Measurements from ENCODE around the gene TCERG1L.

Gene TCERG1L

DNA sequence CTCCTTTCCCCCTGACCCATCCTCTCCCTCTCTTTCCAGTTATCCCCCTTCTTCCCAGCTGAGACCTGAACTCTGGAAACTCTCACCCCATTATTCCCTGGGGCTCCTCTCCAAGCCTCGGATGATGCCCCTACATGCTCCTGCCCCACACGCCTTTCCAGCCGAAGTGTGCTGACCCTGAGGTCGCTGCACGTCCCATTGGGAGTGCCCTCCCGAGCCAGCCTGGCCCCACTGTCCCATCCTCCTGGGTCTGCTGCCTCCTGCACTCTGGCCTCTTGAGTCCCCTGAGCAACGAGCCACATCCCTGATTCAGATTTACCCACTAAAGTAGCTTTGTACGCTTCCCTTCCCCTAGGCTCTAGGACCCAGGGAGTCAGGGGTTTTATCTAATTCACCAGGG, 87.4 kb downstream of the TCERG1L start:
- DNase-seq, result no peak

DNA sequence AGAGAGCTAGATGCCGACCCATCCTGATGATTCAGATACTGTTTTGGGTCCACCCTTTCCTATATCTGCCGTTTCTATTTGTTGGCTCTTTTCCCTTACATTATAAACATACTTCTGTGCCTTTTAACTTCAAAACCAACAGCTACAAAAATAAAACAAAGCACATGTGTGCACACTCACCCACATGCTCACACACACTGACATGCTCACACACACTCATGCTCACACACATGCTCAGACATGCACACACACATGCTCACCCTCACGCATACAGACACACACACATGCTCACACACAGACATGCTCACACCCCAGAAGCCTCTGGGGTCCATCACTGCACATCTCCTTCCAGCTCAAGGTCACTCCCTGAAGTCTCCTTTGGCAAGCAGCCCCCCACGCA, 88.1 kb downstream of the TCERG1L start:
- no peak for DNase-seq

DNA sequence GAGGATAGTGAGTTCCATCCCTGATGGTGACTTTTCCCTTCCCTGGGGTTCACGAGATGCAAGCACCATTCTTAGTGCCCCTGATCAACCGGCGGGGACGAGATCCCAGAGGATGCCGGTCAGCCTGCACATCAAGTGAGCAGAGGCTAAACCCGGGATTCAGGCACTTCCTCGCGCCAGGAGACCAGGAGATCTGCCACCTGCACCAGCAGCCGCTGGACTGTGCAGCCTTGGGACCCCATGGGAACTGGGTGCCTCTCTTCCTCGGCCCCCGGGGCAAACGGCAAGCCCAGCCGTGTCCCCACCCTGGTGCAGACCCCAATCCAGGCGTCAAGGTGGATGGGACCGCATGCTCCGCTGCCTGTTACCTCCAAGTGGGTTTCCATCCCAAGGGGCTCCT, 88.5 kb downstream of the TCERG1L start:
- no peak for DNase-seq

DNA sequence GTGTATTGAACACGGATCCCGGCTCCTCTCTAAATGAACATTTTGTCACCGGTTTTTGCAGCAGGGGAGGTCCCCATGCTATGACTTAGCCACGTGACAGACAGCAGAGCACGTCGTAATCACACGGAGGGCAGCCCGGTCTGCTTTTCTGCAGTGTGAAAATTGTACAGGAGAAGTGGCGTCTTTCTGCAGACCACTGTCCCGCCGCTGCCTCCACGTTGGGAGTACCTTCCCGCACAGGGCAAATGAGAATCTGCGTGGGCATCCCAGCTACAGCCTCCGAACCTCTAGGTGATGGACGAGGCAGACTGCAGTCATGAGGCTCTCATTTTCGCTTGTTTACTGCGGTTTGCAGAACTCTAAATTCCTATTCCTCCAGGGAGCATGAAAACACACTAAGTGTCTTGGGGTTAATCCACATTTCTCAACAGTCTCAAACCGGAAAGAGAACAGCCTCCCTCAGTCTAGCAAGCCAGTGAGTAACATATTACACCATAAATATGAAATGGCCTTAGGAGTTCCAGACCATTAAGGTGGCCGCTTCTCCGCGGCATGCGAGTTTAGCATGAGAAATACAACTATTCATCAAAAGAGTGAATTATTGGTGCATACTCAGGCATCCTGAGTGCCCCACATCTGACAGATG, 89.8 kb downstream of the TCERG1L start:
- no peak for DNase-seq

DNA sequence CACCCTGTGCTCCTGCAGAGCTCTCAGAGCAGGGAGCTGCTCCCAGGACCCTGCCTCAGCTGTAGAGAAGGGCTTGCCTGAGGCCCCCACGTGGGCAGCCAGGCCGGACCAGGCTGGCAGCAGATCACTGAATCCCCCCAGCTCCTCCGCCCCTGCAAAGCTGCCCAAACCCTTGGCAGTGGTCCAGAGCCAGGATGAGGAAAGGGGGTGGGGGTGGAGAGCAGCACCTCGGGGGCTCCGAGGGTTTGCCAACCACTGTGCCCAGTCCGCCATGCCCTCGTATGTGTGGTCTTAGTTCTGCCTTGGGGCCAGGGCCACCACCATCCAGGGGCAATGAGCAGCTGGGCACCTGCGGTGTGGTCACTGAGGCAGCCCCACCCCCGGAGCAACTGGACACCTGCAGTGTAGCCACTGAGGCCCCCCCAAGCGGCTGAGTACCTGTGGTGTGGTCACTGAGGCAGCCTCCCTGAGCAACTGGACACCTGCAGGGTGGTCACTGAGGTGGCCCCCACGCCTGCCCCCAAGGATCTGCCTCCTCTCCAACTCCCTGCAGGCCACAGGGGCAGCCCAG, 90.8 kb downstream of the TCERG1L start:
- DNase-seq, result no peak

DNA sequence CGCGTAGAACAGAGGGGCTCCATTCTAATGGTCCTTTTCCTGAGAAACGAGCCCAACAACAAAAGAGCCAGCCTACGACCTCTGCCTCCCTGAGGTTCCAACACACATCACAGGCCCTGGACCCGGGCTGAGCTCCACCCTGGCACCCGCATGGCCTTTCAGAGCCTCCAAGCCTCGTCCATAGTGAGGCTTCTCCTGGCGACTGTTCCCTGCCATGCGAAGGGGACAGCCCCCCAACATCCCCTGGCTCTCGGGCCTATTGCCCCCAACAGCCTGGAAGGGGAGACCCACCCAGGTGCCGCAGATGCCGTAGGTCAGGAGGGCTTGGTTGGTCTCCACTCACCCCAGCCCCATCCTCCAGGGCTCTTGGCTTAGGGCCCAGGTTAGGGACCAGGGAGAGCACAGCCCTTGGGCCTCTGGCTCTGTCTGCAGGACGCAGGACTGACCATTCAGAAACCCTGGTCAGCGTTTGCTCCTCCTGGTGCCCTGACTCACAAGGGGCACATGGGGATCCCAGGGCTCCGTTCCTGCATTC, 91.5 kb downstream of the TCERG1L start:
- no peak for DNase-seq

DNA sequence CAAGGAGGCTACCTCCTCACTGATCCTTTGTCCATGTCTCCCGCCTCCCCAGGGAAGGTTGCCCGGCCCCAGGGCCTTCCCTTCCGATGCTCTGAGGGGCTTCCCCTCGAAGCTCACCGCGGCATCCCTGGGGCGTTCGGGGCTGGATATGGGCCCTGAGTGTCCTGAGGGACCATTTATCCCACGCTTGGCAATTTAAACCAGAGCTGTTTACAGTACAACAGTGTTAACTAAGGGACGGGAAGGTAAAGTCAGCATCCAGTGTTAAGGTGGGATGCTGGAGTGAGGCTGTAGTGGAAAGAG, 92.0 kb downstream of the TCERG1L start:
- DNase-seq, result no peak

DNA sequence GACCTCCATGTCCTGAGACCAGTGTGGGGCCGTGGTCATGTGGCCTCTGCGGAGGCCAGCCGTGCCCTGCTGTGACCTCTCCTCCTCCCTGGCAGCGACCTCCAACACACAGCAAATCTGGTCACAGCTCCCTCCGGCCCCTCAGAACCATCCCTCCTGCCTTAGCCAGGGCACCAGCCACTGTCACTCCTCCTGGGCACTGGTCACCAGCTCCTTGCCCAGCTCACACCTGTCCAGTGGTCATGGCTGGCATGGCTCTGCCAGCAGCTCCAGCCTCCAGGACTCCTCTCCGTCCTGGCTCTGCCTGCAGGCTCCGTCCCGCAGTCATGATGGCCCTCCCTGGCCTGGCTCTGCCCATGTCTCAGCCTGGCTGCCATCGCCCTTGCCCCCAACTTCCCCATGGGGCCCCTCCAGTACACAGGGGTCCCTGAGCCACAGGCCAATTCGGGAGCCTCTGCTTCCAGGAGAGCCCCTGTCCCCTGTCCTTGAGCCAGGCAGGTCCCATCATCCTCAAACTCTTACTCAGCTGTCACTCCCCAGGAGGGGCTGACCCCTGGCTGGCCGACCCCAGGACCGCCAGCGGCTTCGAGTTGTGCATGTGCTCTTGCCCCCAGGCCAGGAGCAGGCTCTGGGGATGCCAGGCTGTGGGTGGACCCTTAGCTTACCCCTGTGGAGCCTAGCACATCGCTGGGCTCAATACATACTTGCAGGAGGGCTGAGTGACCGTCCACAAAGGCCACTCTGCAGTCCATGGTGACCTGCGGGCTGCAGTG, 92.5 kb downstream of the TCERG1L start:
- DNase-seq, result no peak

DNA sequence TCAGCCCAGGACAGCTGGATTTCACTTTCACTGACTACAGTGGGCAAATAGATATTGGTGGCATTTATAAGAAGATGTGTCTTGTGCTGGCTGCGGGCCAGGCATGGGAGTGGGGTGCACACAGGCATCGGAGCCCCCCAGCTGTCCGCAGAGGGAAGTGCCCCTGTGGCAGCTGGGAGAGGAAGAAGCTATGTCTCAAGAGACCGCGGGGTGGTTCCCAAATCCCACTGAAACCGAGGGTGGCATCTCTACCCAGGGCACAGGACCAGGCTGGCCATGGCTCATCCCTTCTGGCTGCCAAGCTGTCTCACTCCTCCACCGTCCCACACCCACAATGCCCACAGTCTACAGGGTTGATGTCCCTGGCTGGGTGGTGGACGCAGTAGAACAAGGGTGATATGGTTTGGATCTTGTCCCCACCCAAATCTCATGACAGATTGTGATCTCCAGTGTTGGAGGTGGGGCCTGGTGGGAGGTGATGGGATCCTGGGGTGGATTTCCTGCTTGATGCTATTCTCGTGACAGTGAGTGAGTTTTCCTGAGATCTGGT, 94.8 kb downstream of the TCERG1L start:
- DNase-seq, result no peak

DNA sequence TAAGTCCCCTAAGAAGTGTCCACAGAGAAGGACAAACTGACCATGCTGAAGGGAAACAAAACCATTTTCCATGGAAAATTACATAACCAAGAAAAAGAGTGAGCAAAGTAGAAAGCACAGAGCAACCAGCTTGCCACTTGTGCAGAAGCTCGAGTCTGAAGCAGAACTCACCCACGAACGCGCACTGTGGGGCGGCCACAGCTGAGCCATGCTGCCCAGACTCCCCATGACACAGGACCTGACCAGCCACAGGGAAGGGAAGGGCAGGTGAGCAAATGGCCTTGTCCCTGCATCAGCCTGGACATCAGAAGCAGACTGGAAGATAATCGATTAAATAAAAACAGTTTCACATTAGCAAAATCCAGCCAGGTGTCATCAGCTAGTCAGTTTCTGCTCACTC, 95.7 kb downstream of the TCERG1L start:
- no peak for DNase-seq

DNA sequence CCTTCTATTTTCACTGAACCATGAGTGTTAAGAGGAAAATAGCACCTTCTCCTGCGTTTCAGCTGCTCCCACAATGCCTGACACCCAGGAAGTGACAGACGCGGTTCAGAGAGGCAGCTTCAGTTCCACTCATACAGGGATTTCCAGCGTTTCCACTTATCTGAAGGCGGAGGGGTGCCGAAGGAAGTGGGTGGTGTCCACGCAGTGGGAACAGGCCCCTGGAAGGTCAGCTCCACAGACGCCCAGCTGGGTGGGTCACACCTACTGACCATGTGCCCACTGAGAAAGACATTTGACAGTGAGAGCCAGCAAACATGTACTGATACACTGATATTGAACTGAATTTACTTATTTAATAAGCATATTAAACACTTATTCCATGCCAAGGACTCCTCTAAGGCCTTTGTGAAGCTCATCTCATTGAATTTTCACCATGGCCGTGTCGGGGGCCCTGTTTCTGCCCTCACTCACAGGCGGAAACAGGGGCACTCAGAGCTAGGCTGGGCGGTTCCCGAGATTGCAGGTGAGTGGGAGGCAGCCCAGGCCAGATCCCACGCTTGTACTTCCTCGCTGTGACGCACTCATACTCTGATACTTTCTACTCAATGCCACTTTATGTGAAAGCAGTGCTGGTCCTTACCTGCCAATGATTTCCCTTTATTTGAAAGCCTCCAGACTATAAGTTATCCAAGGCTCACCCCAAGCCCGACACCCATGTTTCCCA, 96.8 kb downstream of the TCERG1L start:
- no peak for DNase-seq

DNA sequence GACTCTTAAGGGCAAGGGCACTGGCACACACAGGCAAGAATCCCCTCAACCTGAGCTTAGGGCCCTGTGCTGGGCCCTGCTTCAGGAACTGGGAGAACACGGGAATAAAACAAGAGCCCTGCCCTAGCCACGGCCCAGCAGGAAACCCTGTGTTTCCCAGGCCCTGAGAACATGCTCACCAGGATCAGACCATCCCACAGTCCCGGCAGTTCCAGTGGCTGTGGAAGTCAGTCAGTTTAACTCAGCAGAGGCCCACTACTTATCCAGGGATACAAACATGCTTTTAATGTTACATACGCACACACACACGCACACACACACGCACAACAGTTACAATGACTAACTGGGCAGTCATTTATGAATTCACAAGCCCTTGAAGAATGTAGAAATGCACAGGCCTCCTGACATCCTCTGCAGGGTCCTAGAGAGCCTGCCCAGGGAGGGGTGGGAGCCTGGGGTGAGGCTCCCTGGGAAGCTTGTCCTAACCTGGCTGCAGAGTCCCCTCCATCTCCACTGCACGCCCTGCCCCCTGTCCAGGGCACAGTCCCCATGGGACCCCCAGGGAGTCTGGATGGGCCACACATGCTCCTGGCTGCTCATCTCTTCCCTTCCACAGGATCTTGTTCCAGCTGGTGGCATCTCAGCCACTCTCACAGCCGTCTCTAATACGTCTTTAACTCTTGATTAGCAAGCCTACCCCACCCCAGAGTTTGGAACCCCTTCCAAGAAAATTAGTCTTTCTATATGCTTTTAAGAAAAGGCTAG, 97.6 kb downstream of the TCERG1L start:
- DNase-seq, result no peak

DNA sequence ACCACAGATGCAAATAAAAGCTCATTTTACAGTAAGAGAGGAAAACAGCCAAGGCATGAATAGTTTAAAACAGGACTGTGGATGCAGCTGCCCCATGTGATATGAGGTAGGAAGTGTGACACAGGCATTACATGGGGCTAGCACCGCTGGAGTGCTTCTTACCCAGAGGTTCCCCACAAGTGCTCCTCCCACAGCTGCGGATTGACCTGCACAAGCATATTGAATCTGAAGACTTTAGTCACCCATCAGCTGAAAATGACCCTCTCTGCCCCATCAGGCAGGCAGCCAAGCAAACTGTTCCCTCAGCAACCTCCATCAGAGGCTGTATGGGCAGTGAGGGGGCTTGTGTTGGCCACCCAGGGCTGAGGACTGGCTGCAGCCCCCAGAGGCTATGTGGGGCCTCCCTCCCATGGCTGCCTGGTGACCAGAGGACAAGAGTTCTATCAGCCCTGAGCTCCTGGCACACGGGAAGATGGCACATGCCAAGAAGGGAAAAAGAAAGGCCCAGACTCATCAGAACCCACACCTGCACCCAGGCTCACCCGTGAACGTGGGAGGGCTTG, 98.7 kb downstream of the TCERG1L start:
- DNase-seq, result no peak

DNA sequence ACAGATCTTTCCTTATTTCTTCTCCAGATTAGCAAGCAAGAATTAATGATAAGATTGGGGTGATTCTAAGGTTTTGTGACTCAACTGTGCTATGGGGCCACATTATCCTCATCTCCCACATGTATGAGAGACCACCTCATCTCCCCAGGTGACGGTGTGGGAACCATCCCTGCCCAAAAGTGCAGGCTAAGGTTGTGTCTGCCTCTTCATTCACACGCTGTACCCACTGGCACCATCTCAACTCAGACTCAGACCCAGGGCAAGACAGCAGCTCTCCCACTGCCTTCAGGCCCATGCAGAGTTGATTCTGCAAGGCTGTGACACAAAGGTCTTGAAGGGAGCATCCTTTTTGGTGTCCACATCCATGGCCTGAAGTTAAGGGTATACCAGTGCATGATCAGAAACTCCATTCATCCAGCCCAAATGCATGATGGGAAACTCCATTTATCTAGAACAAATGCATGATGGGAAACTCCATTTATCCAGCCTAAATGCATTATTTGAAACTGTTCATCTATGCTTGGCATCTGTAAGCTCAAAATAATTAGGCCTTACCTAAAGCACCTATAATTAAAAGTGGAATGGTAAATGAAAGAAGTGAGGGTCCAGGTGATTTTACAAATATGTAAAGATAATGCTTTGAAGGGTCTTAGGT, 99.4 kb downstream of the TCERG1L start:
- DNase-seq, result no peak

DNA sequence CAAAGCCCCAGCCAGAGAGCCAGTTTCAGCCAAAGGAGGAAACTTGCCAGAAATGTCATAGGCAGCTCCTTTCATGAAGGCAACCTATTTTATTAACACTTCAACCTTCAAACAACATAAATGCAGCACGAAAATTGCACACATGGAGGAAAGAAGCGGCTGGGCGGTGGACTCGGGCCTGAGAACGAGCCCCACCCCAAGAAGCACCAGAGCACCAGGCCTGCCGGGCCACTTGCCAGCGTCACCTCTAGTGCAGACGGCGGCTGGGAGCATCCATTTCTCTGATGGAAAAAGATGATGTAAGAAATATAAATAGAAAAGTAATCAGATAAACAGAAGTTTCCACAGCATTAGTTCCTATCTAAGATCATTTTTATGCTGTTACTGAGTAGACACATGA, 100.0 kb downstream of the TCERG1L start:
- DNase-seq, result no peak

DNA sequence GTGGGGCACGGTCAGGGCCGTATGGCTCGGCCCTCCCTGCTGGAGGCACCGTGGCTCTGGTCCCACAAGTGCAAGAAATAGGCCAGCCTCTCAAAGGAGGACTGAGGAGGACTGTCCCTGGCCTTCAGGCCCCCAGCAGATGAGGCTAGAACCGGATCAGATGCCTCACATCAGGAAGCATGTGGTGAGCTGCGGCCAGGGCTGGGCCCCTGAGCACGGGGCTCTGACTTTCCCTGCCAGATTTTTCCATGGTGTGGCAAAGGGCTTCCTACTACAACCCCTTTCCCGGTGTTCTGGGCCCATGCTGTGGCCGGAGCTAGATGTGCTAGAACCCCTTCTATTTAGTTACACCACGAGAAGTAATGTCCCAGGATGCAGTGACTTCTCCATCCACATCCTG, 100.4 kb downstream of the TCERG1L start:
- no peak for DNase-seq

DNA sequence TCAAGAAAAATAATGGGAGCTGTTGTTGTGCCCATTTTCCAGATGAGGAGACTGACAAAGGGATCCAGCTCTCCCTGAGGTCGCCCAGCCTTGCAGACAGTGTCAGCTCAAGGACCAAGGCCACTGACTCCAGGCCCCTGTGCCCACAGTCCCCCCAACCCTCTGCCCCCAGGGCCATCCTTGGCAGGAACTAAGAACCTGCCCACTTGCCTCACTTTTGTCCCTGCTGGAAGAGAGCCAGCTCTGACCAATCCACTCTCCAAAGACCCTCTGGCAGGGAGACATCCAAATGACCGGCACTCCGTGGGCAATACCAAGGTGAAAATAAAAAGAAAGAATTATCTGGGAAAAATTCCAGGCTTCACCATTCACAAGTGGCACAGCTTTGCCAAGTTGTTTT, 101.3 kb downstream of the TCERG1L start:
- no peak for DNase-seq

DNA sequence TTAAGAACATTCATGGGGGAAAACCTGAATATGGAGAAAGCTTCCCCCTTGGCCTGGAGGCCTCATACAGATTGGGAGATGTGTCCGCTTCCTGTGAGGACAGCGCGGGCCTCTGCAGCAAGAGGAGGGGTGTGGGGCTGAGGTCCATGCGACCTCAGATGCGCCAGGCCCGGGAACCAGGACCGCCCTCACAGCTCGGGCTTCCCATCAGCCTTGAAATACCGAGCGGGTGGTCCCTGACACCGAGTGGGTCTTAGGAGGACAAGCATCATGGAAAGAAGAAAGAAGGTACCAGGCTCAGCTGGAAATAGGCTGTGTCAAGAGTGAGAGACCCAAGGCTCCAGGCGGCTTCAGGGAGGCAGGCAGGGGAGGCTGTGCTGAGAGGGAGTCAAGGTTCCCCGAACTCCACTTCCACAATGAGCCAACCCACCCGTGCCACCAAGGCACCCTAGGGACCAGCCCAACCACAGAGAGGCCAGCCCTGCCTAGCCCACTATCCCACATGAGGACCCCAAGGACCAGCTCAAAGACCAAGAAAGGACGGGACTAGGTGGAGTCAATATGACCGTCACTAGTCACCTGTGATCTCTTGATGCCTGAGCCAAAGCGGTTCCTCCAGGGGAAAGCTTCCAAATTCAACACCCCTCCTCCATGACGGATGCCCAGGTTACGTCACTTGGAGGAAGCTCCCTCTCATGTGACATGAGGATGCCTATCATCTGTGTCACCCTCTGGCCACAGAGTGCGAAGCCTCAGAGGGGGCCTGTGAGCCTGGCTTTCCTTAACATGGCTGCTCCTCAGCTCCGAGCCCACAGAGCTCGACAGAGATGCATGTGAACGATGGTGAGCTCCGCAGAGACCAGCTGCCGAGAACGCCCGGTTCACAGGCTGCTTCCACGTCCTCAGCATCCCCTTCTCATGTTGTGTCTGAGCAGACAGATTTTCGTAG, 103.7 kb downstream of the TCERG1L start:
- no peak for DNase-seq

DNA sequence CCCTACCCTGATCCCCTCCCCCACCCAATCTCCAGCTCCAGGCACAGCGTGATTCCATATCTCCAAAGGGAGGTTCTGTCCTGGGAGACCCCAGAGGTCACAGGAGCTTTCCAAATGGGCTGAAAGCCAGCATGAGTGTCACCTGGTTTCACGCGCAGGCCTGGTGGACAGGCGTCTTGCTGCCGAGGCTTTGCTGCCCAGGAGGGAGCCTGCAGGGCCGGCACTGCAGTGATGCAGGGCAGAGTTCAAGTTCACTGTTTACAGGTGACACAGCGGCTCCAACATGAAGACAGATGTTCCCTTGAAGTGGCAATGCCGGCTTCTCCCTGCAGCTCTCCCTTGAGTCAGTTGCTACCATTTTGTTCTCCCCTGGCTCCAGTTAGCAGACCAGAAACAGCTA, 104.3 kb downstream of the TCERG1L start:
- DNase-seq, result no peak

Data from NCI-H82 (cell line).